ENCODE measurements around the gene TMEM248. TPM values are rescaled to one million over a fixed set of nuclear protein-coding genes. Genes with fewer than 3 reads are reported as not detected.

The TMEM248 gene, protein sequence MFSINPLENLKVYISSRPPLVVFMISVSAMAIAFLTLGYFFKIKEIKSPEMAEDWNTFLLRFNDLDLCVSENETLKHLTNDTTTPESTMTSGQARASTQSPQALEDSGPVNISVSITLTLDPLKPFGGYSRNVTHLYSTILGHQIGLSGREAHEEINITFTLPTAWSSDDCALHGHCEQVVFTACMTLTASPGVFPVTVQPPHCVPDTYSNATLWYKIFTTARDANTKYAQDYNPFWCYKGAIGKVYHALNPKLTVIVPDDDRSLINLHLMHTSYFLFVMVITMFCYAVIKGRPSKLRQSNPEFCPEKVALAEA
- 57.1 and 125 TPM in 2 replicates for total RNA-seq (ENCODE audit: low replicate concordance)

DNA sequence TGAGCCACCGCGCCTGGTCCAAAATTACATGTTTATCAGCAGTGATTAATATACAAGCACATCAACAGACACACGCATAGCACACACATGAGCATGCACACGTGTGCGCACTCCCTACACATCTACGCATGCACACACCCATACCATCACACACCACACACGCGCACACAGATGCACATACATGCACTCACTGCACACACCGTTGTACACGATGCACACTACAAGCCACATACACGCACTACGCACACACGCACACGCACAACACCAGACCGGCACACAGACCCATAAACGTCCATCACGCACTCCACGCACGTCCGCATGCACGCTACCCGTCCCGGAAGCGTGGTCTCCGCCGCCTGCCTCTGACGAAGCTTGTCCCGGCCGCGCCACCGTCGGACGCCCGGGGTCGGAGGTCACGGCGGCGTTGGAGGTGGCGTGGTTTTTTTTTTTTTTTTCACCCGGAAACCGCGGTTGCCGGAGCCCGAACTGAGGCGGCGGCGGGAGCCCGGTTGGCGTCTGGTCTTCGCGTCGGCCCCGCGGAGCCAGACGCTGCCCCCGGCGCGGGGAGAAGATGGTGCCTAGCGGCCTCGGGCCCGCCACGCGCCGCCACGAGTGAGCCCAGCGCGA is at the start of gene TMEM248:
TMEM248 (plus strand) TSS at position 457 of the 627 bp plus-strand sequence. CDS start 20,641 bp downstream, outside the sequence.

DNA sequence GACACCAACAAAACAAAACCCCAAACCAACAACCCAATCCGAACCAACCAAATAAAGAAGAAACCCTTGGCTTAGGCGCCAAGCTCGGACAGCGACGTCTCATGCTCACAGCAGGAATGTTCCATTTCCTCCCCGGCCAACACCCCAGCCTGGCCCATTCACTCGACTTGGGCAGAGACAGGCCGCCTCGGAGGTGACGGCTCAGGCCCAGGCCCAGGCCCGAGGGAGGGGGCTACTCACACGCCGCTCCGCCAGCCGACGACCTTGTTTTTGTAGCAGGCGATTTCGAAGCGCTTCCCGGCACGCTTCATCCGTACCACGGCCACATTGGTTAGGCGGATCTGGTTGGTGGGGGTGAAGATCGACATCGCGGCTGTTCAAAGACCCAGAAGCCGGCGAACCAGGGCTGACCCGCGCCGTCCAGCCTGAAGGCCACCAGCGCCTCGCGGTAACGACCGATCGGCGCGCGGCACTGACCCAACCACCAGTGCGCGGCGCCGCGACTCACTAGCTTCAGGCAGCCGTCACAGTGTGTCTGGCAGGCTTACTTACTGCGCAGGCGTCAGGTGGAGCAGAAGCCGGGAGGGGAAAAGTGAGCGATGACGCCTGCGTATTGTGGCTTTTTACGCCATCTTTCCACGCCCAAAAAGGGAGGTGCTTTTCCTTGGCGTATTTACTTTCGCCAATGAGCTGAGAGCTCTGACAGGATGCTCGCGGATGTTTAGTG is 74.2 kb downstream of the TMEM248 start, which contains the start of gene SBDS:
SBDS (minus strand) TSS at position 537 of the 727 bp plus-strand sequence; CDS start at position 368, 169 bp downstream.

DNA sequence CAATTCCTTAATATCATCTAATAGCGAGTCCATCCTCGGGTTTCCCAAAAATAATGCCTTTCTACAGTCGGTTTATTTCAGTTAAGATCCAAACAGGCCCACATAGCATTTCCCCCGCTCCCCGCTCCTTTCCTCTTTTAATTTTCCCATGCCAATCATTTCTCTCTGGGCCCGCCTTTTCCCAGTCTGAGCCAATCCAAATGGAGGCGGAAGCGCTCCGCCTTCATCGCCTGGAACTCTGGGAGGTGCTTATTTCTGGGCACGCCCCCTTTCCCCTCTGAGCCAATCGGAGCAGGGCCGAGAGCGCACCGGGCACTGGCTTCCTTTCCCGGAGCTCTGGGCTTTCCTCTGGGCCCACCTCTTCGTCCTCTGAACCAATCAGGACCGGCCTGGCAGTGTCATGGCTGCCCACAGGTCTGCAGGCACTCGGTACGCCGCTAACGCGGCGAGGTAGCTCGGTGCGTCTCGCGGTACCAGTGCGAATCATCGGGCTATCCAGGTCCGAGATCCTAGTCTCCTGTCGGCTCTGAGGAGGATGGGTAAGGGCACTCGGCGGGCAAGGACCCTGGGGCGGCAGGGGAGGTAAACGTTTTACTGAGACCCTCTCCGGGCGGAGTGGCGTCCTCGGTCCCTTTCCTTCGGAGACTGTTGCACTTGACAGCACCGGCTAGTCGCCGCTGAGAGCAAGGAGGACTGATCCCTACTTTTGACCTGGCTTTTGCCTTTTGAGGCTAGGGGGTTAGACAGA is 75.6 kb downstream of the TMEM248 start, which contains the start of gene TYW1:
TYW1 (plus strand) TSS at position 390 of the 748 bp plus-strand sequence; CDS start at position 536, 146 bp downstream.

Other genes with a start within 250 kb of the TMEM248 start
- gene RABGEF1, start 180.5 kb upstream of the TMEM248 start, total RNA-seq (ENCODE audit: low replicate concordance): 25.6 and 47.0 TPM in 2 replicates
- 71.0 and 90.3 TPM in 2 replicates for gene SBDS, start 74.4 kb downstream of the TMEM248 start, total RNA-seq (ENCODE audit: low replicate concordance)
- 15.6 and 19.1 TPM in 2 replicates for gene TYW1, start 75.6 kb downstream of the TMEM248 start, total RNA-seq (ENCODE audit: low replicate concordance)